Activated T-cell treated with anti-CD3 and anti-CD28 coated beads for 24 hours (primary cell): ENCODE measurements around the gene TAX1BP1.
"Not testable (repeated sequence)": the region's sequence is repeated elsewhere in the genome, so short reads cannot be mapped to it uniquely, and the experiment has no call there.

ENCODE experiments used
- DNase-seq: peaks from one replicate; pipeline ENCODE4 v3.0.0-alpha.2; 2020; ENCODE audit warnings: low read depth

TAX1BP1 gene

GRCh38 chr7:27843584-27844305, 103.8 kb downstream of the TAX1BP1 start:
- no peak for DNase-seq

DNA sequence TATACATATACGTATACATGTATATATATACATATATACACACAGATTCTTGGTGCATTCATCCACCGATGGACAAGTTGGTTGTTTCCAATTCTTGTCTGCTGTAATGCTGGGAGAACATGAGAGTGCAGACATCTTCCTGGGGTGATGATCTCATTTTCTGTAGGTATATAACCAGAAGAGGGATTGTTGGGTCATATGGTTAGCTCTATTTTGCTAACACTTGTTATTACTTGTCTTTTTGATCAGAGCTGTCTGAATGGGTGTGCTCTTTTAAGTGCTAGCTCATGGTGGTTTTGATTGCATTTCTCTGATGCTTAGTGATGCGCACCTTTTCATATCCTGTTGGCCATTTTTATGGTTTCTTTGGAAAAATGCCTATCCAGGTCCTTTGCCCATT, 106.4 kb downstream of the TAX1BP1 start:
- no peak for DNase-seq

- no peak for DNase-seq
These were observed 110.6 kb downstream of the TAX1BP1 start for GRCh38 chr7:27850531-27850930.

DNA sequence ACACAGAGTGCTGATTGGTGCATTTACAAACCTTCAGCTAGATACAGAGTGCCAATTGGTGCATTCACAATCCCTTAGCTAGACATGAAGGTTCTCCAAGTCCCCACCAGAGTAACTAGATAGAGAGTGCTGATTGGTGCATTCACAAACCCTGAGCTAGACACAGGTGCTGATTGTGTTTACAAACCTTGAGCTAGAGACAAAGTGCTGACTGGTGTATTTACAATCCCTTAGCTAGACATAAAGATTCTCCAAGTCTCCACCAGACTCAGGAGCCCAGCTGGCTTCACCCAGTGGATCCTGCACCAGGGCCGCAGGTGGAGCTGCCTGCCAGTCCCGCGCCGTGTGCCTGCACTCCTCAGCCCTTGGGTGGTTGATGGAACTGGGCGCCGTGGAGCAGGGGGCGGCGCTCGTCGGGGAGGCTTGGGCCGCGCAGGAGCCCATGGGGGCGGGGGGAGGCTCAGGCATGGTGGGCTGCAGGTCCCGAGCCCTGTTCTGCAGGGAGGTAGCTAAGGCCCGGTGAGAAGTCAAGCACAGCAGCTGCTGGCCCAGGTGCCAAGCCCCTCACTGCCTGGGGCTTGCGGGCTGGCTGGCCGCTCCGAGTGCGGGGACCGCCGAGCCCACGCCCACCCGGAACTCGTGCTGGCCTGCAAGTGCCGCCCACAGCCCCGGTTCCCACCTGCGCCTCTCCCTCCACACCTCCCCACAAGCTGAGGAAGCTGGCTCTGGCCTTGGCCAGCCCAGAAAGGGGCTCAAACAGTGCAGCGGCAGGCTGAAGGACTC, 116.9 kb downstream of the TAX1BP1 start:
- DNase-seq, result not testable (repeated sequence)

- DNase-seq, result no peak
These were observed 120.8 kb downstream of the TAX1BP1 start for GRCh38 chr7:27860800-27861199.

GRCh38 chr7:27861747-27862146, 121.8 kb downstream of the TAX1BP1 start:
- DNase-seq, result no peak

DNA sequence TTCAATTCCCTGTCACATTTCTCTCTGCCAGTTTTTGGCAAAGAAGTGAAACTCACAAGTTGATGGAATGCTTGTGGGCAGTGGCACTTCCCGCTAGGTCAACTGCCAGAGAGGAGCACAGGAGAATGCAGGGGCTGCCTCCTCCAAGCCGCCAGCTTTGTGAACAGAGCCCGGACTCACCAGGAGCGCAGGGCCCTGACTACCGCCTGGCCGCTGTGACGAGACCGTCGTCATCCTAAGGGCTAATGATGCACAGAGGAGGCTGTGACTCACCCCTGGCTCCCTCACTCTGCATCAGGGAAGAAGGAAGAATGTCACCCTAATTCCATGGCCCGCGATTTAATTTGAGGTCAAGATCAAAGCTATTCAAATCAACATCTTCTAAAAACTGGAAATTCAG, 123.9 kb downstream of the TAX1BP1 start:
- DNase-seq, result no peak

- no peak for DNase-seq
These were observed 126.3 kb downstream of the TAX1BP1 start for GRCh38 chr7:27866256-27866655.

GRCh38 chr7:27866828-27867672, 127.1 kb downstream of the TAX1BP1 start:
- DNase-seq, result no peak

DNA sequence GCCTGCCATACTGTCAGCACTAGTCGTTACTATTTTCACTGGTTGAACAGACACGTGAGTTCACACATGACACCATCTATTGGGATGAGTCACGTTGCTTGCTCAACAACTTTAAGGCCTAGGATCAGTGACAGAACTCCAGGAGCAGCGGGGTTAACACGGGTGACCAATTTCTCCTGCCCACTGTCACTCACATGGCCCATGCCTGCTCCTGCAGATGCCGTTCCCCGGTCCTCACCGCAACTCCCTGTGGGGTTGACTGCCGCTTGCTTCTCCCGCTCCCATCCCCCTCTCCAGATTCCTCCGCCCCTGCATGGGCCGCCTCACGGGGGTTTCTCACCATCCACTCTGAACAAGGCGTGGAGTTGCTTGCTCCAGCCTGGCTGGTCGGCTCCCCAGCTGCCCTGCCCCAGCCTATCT, 128.2 kb downstream of the TAX1BP1 start:
- DNase-seq, result no peak

DNA sequence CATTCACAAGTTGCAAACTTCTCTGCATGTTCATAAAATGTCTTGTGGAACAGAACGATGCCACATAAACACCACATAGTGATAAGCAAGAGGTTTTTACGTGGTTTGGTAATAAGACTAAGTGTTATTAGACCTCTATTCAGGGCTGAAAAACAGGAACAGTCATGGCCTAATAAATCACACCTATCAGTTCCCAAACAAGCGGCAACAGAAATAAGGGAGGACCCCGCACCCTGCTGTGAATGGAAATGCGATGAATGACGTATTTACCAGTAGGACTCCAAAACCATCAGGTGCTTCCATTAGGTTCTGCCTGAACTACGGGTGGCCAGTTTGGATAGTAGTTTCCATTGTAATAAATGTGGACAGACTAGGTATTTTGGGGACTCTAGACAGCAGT, 129.1 kb downstream of the TAX1BP1 start:
- DNase-seq, result no peak

- no peak for DNase-seq
These were observed 130.6 kb downstream of the TAX1BP1 start for GRCh38 chr7:27870595-27870994.

GRCh38 chr7:27871086-27871485, 131.1 kb downstream of the TAX1BP1 start:
- no peak for DNase-seq

DNA sequence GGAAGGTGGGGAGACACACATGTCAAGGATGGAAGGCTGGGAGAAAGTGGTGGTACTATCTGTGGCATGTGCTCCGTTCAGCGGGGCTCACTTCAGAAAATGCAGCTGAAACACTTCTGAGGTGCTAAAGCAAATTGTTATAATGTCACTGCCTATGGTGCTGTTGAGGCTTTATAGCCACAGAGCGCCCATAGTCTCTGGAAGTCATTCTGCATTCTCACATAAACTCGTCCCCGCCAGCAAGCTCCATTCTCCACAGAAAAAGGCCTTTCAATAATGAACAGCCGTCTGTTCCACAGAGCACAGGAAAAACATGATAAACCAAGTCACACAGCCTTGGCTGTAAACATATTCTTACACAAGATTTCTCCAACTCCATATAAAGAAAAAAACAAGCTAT, 131.9 kb downstream of the TAX1BP1 start:
- DNase-seq, result no peak

DNA sequence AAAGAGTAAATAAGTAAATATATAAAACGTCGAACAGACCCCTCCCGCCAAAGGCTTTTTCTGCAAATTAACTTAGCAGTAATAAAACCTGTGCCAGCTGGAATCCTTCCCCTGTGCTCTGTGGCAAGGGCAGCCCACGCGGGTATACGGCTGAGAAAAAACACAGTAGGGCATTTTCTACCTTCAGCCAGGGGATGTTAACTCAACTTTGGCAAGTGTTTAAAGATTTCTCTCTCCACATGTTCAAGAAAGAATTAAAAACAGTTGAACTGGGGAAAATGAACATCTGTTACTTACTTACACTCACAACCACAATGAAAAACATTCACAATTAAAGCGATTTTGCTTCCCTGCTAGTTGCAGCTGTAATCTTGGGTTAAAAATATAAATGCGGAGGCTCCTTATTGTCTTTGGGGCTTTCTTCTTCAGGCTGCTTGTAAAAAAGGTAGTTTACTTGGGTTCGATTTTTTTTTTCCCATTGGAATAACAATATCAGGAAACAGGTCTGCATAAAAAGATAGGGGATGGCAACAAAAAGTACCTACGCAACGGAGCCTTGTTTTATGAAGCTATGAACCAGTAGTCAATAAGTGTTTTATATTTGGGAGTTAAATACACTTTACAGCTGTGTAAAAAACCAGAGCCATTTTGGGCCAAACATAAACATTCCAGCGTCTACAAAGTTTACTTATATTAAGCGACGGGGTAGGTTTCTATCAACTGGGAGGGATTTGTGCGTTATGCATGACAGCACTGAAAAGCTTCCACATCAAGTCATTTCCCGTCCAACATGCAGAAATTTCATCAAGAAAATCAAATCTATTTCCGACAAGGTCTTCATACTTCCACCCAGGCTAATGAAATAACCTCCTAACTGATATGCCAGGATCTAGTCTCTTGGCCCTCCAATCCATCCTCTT, 132.7 kb downstream of the TAX1BP1 start:
- no peak for DNase-seq

DNA sequence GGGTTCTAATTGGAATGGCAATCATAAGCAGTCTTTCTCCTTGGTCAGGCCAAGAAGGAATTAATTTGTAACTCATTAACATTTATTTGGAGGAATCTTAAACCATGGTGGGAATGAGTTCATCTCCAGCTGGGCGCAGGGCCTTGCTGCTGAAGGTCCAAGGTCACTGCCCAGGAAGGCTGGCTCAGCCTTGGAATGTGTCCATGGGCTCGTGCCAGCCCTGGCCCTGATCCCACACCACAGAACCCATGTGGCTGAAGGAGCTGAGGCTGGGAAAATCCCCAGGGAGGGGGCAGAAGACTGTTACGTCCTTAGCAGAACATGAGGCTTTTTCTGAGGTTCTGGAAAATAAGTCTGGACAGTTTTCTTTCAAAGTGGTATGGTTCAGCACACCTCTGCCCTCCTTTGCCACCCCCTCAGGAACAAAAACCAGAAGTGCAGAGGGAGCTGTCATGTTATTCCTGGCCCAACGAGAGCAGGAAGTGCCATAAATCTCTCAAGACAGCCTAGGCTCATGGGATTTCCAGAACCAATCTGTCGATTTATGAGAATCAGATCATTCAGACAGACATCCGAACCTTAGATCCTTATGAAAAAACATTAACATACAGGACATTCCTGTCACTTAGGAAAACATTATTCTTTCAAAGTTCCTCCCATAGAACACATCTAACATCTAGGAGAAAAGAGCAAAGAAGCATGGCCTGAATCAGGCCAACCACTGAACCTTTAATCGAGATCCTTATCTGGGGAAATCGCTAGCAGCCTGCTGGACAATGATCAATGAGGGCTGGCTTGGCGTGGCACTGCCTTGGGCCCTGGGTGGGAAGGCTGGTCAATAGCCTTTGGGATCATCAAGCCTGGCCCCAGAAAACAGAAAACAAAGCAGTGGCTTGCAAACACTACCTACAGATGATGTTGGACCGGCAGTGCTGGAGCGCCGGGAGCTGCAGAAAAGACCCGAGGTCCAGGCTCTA, 134.3 kb downstream of the TAX1BP1 start:
- DNase-seq, result no peak

- DNase-seq, result no peak
These were observed 135.1 kb downstream of the TAX1BP1 start for GRCh38 chr7:27875061-27875460.

- no peak for DNase-seq
These were observed 135.9 kb downstream of the TAX1BP1 start for GRCh38 chr7:27875832-27876231.

DNA sequence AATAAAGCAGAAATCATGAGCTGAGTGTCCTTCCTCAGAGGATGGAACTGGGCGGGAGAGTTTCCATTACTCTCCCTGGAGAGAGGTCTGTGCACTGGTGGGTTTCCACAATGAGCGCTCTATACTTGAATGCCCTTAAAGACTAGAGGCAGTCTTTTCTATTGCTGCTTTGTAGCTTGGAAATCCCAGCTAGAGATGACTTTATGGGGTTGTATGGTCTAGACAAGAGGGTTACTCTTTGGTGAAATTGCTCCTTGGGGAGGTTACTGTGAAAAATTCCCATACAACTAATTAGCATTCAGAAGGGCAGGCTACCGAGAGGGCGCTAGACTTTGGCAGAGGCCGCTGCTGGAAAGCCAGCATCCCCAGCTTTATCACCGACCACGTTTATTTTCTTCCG, 136.8 kb downstream of the TAX1BP1 start:
- no peak for DNase-seq
